ENCODE data around the gene HTR6. TPM values are rescaled to one million over a fixed set of nuclear protein-coding genes. Genes with fewer than 3 reads are reported as not detected.
A peak's percentile ranks its signal among the peaks of the same experiment; 100 is the strongest.
"Not testable (repeated sequence)": the region's sequence is repeated elsewhere in the genome, so short reads cannot be mapped to it uniquely, and the experiment has no call there.

The HTR6 gene
- not detected in 2 replicates for total RNA-seq (2014; rRNA removed; shearing (Covaris generic); ENCODE audit: low replicate concordance)

DNA sequence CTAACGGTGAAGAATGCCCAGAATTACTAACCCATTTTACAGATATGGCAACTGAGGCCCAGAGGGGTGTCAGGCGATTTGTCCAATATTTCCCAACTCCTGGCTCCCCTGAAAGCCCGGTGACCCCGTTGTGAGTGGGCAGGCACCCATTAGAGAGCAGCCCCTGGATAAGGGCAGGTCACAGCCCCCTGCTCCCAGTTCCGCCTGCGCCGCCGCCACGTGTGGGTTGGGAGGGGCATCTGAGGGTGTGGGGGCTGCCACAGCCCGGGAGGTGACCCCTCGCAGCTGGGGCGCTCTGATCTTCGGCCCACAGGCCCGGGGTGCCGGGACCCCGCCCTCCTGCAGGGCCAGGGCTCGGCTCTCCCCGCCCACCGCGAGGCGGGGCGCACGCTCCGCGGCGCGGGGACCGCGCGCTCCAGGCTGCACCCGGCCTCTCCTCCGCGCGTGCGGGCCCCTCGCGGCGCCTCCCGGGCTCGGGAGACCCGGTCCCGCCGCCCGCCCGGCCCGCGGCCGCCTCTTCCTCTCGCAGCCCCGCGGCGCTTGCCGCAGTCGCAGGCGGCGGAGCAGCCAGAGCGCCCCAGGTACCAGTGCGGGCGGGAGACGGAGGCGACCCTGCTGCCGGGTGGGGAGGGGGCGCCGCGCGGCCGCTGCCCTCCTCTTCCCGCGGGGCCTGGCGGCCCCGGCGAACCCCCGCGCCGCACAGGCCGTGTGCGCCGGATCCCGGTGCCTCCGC is at the start of gene HTR6:
Gene HTR6, plus strand, starts transcription at position 423 of the 733 bp plus-strand sequence. CDS start 879 bp downstream, outside the sequence.
- in situ Hi-C loops (cut with HindIII; ENCODE audit: low pct_unique_long_range_greater_than_20kb, low sequenced_read_pairs) = no loop called here
- DNase-seq (ENCODE audit: low read depth) = no peak

- DNase-seq (ENCODE audit: low read depth) = no peak
- in situ Hi-C loops (cut with HindIII; ENCODE audit: low pct_unique_long_range_greater_than_20kb, low sequenced_read_pairs) = no loop called here
These were observed 49.2 kb upstream of the HTR6 start for GRCh38 chr1:19615438-19615837.

GRCh38 chr1:19616489-19616888 is 48.2 kb upstream of the HTR6 start:
- in situ Hi-C loops (cut with HindIII; ENCODE audit: low pct_unique_long_range_greater_than_20kb, low sequenced_read_pairs) = no loop called here
- peak; percentile 38 for DNase-seq (ENCODE audit: low read depth)

- in situ Hi-C loops (cut with HindIII; ENCODE audit: low pct_unique_long_range_greater_than_20kb, low sequenced_read_pairs) = no loop called here
- DNase-seq (ENCODE audit: low read depth) = no peak
These were observed 47.3 kb upstream of the HTR6 start for GRCh38 chr1:19617376-19617775.

- in situ Hi-C loops (cut with HindIII; ENCODE audit: low pct_unique_long_range_greater_than_20kb, low sequenced_read_pairs) = no loop called here
- no peak for DNase-seq (ENCODE audit: low read depth)
These were observed 46.2 kb upstream of the HTR6 start for GRCh38 chr1:19618428-19618827.

- peak; percentile 56 for DNase-seq (ENCODE audit: low read depth)
- in situ Hi-C loops (cut with HindIII; ENCODE audit: low pct_unique_long_range_greater_than_20kb, low sequenced_read_pairs) = no loop called here
These were observed 44.8 kb upstream of the HTR6 start for GRCh38 chr1:19619697-19620384.

- DNase-seq (ENCODE audit: low read depth) = no peak
- in situ Hi-C loops (cut with HindIII; ENCODE audit: low pct_unique_long_range_greater_than_20kb, low sequenced_read_pairs) = no loop called here
These were observed 43.9 kb upstream of the HTR6 start for GRCh38 chr1:19620786-19621185.

DNA sequence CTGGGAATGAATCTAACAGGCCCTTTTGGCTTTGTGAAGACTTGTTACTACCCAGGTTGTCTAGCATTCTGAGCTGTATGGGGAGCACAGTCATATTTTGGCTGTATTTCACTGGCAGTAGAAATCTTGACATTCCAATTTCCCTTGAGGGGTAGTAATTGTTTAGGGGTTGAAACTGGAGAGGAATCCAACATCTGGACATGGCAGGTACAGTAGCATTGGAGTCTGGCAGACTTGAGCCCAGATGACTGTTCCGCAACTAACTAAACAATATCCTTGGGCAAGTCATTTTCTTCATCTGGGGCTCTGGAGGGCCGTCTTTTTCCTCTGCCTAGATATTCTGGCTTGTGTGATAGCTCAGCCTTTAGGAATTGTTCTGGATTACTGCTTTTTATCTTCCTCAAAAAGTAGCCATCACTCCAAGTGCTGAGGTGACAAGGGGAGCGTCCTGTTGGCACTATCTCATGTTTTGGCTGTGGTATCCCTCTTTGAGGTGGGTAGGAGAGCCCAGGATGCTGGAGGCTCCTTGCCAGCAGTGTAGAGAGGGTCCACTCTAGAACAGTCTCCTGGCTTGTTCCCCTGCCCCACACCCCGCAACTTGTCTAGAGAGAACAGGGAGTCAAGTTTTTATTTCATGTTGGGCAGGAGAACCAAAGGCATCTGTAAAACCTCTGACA is 43.3 kb upstream of the HTR6 start:
- in situ Hi-C loops (cut with HindIII; ENCODE audit: low pct_unique_long_range_greater_than_20kb, low sequenced_read_pairs) = no loop called here
- DNase-seq (ENCODE audit: low read depth) = no peak

- in situ Hi-C loops (cut with HindIII; ENCODE audit: low pct_unique_long_range_greater_than_20kb, low sequenced_read_pairs) = no loop called here
- DNase-seq (ENCODE audit: low read depth) = peak; percentile 64
These were observed 42.5 kb upstream of the HTR6 start for GRCh38 chr1:19622204-19622603.

DNA sequence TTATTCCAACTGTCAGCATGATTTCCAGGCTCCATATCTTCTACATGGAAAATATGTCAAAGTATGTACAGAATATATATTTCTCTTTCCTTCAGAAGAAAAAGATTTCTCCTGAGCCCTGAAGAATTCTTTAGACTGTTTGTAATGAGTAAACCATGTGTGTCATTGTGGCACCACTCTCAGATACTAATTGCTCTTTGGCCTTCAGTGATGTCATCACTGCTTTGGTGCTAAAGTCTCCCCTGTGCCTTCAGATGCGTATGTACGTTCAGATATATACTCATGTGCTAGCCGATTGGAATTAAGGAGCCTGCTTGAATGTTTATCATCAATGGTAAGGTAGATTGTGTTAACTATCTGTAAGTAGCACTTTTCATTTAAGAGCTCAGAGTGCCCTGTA is 41.2 kb upstream of the HTR6 start:
- DNase-seq (ENCODE audit: low read depth) = peak; percentile 36
- in situ Hi-C loops (cut with HindIII; ENCODE audit: low pct_unique_long_range_greater_than_20kb, low sequenced_read_pairs) = no loop called here

- no peak for DNase-seq (ENCODE audit: low read depth)
- in situ Hi-C loops (cut with HindIII; ENCODE audit: low pct_unique_long_range_greater_than_20kb, low sequenced_read_pairs) = no loop called here
These were observed 39.3 kb upstream of the HTR6 start for GRCh38 chr1:19625291-19625937.

DNA sequence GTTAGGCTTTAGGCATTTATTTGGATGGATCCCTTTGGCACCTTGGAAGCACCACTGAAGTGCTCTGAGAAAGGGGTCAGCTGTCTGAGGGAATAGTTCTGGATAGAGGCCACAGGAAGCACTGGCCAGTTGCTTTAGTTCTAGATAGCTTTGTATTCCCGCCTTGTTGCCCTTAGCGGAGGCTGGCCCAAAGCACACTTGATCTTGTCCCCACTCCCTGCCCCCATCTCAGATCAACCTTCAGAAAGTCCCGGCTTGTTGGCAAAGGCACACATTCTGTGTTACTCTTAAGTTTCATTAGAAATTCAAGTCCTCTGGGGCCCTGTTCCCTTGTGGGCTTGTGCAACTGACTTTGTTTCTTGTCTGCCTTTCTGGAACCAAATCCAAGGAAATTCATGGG is 35.8 kb upstream of the HTR6 start:
- no peak for DNase-seq (ENCODE audit: low read depth)
- in situ Hi-C loops (cut with HindIII; ENCODE audit: low pct_unique_long_range_greater_than_20kb, low sequenced_read_pairs) = no loop called here

- in situ Hi-C loops (cut with HindIII; ENCODE audit: low pct_unique_long_range_greater_than_20kb, low sequenced_read_pairs) = no loop called here
- DNase-seq (ENCODE audit: low read depth) = no peak
These were observed 35.3 kb upstream of the HTR6 start for GRCh38 chr1:19629357-19629756.

GRCh38 chr1:19630192-19630591 is 34.5 kb upstream of the HTR6 start:
- in situ Hi-C loops (cut with HindIII; ENCODE audit: low pct_unique_long_range_greater_than_20kb, low sequenced_read_pairs) = not testable (repeated sequence)

DNA sequence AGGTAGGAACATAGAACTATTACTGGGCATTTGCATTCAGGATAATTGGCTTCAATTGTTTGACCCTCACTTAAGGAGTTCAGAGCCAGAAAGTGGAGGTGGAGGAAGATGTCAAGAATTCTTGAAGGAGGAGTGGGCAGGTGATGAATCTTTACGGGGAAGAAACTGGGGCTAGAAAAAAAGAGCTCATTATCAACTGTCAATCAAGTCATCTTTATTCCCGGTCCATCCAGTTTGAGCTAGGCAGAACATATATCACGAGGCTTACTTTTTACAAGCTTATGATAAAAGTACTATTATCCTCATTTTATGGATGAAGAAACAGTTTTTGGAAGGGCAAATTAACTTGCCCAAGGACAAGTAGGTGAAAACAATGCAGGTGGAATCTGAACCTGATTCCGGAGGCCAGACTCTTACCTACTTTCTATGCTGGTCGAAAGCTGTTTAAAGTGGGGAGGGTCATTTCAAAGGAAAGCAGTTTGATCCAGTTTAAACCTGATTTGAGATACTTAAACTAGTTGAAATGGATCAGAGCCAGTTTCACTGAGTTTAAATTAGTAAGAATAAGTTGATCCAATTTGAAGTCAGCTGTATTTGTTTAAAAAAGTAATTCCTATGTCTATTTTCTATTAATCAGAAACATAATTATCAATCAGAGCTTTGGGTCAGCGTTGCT is 33.8 kb upstream of the HTR6 start:
- in situ Hi-C loops (cut with HindIII; ENCODE audit: low pct_unique_long_range_greater_than_20kb, low sequenced_read_pairs) = no loop called here
- DNase-seq (ENCODE audit: low read depth) = no peak

More at GRCh38 chr1:19630192-19630591, 34.5 kb upstream of the HTR6 start:
- not testable (repeated sequence) for DNase-seq (ENCODE audit: low read depth)

DNA sequence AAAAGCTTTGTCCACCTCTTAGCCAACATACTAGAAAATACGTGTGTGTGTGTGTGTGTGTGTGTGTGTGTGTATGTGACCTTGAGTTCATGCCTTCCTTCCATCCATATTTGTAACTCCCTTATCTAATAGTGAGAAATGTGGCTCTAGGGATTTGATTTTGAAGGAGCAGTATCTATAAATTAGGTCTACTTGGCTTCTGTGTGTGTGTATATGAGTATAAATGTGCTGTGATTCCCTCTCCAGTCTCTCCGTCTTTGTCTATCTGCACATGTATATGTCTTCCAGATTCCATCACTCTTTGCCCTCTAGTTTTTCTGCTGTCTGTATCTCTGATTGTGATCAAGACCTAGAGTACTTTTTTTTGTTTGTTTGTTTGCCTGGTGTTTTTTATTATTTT is 32.5 kb upstream of the HTR6 start:
- in situ Hi-C loops (cut with HindIII; ENCODE audit: low pct_unique_long_range_greater_than_20kb, low sequenced_read_pairs) = no loop called here
- DNase-seq (ENCODE audit: low read depth) = no peak

GRCh38 chr1:19633106-19633505 is 31.6 kb upstream of the HTR6 start:
- in situ Hi-C loops (cut with HindIII; ENCODE audit: low pct_unique_long_range_greater_than_20kb, low sequenced_read_pairs) = no loop called here

GRCh38 chr1:19635064-19635463 is 29.6 kb upstream of the HTR6 start:
- in situ Hi-C loops (cut with HindIII; ENCODE audit: low pct_unique_long_range_greater_than_20kb, low sequenced_read_pairs); DNase-seq (ENCODE audit: low read depth): not testable (repeated sequence)

More at GRCh38 chr1:19633106-19633505, 31.6 kb upstream of the HTR6 start:
- no peak for DNase-seq (ENCODE audit: low read depth)

Data from Caki2 (cell line).